Tibial nerve (tissue), 4 donors: ENCODE results near the gene SLC23A2.
A peak's percentile ranks its signal among the peaks of the same experiment; 100 is the strongest.

Experiments
- EP300 ChIP-seq, 2 donors: sonication (generic); formaldehyde crosslinking; IDR thresholded peaks; one replicate each; pipeline ENCODE4 v1.6.1; 2017; ENCODE audit warnings: antibody characterized with exemption in 2 of 2, mild to moderate bottlenecking in 1 of 2
- POLR2A ChIP-seq, 2 donors: fragments of 450-650 bp; IDR thresholded peaks; one replicate each; pipeline ENCODE4 v1.6.1; 2017; ENCODE audit warnings: antibody characterized with exemption in 2 of 2, mild to moderate bottlenecking in 2 of 2, moderate library complexity in 2 of 2
- TF ChIP-seq, protein P1 (sequence below), 5 experiments: fragments of 200-600 bp in 3 of 5; fragments of 450-650 bp in 2 of 5; sonication (generic) in 3 of 5; IDR thresholded peaks; one replicate each; pipeline ENCODE4 v1.5.1; 2016 to 2019; ENCODE audit warnings: antibody characterized with exemption in 5 of 5, mild to moderate bottlenecking in 3 of 5, moderate library complexity in 2 of 5

DNA sequence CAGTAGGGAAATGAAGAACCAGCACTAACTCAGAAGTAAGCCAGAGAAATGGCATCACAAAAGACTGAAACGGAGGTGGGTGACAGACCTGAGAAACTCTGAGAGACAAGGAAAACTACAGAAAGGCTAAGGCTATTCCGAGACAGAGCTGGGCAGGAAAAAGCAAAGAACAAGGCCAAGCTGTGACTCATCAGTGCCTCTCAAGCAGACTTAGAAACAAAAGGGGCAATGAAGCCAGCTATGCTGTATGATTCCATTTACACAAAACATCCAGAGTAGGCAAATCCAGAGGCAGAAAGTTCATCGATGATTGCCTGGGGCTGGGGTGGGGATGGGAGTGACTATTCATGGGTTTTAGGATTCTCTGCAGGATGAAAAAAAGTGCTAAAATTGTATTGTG is 50.0 kb downstream of the SLC23A2 start:
- TF ChIP-seq POLR2A (IDR thresholded peaks at IDR 0.05) (no peak), EP300 (IDR thresholded peaks at IDR 0.05) (peak in 1 of 2 donors; percentile 29)
- TF ChIP-seq, protein P1, sequence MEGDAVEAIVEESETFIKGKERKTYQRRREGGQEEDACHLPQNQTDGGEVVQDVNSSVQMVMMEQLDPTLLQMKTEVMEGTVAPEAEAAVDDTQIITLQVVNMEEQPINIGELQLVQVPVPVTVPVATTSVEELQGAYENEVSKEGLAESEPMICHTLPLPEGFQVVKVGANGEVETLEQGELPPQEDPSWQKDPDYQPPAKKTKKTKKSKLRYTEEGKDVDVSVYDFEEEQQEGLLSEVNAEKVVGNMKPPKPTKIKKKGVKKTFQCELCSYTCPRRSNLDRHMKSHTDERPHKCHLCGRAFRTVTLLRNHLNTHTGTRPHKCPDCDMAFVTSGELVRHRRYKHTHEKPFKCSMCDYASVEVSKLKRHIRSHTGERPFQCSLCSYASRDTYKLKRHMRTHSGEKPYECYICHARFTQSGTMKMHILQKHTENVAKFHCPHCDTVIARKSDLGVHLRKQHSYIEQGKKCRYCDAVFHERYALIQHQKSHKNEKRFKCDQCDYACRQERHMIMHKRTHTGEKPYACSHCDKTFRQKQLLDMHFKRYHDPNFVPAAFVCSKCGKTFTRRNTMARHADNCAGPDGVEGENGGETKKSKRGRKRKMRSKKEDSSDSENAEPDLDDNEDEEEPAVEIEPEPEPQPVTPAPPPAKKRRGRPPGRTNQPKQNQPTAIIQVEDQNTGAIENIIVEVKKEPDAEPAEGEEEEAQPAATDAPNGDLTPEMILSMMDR (IDR thresholded peaks at IDR 0.05): no peak
